ENCODE data around the gene SLC30A3. TPM values are rescaled to one million over a fixed set of nuclear protein-coding genes. Genes with fewer than 3 reads are reported as not detected.

The SLC30A3 gene
- total and polyA plus RNA-seq, 2 of the 13 experiments (the other 11 are each of a cell fraction or from before 2014, with no cell fraction given), result 0.38 to 0.79 TPM

- TF ChIP-seq ZNF512B (CRISPR knock-in tag; IDR thresholded peaks at IDR 0.05; ENCODE audit: borderline replicate concordance), result peak; percentile 84; the same call in 1 of the 2 replicates
- TF ChIP-seq SNAPC2 (CRISPR knock-in tag; IDR thresholded peaks at IDR 0.05), result no peak
- TF ChIP-seq, protein P1, sequence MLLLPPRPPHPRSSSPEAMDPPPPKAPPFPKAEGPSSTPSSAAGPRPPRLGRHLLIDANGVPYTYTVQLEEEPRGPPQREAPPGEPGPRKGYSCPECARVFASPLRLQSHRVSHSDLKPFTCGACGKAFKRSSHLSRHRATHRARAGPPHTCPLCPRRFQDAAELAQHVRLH (CRISPR knock-in tag; IDR thresholded peaks at IDR 0.05; ENCODE audit: borderline replicate concordance, low read depth), result peak; percentile 74; the same call in 1 of the 2 replicates
- peak; percentile 83 for TF ChIP-seq PHF20 (CRISPR knock-in tag; IDR thresholded peaks at IDR 0.05)
- peak; percentile 91 for TF ChIP-seq ZSCAN31 (CRISPR knock-in tag; IDR thresholded peaks at IDR 0.05; ENCODE audit: low read depth)
- TF ChIP-seq EEA1 (CRISPR knock-in tag; IDR thresholded peaks at IDR 0.05; ENCODE audit: borderline replicate concordance), result peak; percentile 76; the same call in 1 of the 2 replicates
- no peak for TF ChIP-seq TGIF2 (CRISPR knock-in tag; IDR thresholded peaks at IDR 0.05)
- TF ChIP-seq ZNF251 (CRISPR knock-in tag; IDR thresholded peaks at IDR 0.05), result no peak
- peak; percentile 0; the same call in 1 of the 2 replicates for TF ChIP-seq ZFP37 (CRISPR knock-in tag; IDR thresholded peaks at IDR 0.05; ENCODE audit: borderline replicate concordance)
- TF ChIP-seq, protein P2, sequence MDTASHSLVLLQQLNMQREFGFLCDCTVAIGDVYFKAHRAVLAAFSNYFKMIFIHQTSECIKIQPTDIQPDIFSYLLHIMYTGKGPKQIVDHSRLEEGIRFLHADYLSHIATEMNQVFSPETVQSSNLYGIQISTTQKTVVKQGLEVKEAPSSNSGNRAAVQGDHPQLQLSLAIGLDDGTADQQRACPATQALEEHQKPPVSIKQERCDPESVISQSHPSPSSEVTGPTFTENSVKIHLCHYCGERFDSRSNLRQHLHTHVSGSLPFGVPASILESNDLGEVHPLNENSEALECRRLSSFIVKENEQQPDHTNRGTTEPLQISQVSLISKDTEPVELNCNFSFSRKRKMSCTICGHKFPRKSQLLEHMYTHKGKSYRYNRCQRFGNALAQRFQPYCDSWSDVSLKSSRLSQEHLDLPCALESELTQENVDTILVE (CRISPR knock-in tag; IDR thresholded peaks at IDR 0.05), result peak; percentile 69
- TF ChIP-seq KDM2A (CRISPR knock-in tag; IDR thresholded peaks at IDR 0.05; ENCODE audit: borderline replicate concordance, low read depth), result peak; percentile 78; the same call in 1 of the 2 replicates
- TF ChIP-seq POLR2AphosphoS5 (IDR thresholded peaks at IDR 0.05; ENCODE audit: low read depth, low read length), result peak; percentile 87
- TF ChIP-seq ZNF367 (CRISPR knock-in tag; IDR thresholded peaks at IDR 0.05; ENCODE audit: borderline replicate concordance), result 0 out of 2 replicates have a peak, but pooled peaks have one; percentile 19
- TF ChIP-seq, protein P3, sequence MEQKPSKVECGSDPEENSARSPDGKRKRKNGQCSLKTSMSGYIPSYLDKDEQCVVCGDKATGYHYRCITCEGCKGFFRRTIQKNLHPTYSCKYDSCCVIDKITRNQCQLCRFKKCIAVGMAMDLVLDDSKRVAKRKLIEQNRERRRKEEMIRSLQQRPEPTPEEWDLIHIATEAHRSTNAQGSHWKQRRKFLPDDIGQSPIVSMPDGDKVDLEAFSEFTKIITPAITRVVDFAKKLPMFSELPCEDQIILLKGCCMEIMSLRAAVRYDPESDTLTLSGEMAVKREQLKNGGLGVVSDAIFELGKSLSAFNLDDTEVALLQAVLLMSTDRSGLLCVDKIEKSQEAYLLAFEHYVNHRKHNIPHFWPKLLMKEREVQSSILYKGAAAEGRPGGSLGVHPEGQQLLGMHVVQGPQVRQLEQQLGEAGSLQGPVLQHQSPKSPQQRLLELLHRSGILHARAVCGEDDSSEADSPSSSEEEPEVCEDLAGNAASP (CRISPR knock-in tag; IDR thresholded peaks at IDR 0.05; ENCODE audit: borderline replicate concordance), result peak; percentile 87
- no peak for TF ChIP-seq TRAFD1 (CRISPR knock-in tag; IDR thresholded peaks at IDR 0.05; ENCODE audit: borderline replicate concordance)
- TF ChIP-seq ZNF558 (CRISPR knock-in tag; IDR thresholded peaks at IDR 0.05; ENCODE audit: borderline replicate concordance), result peak; percentile 93; the same call in 1 of the 2 replicates
- TF ChIP-seq ZNF891 (CRISPR knock-in tag; IDR thresholded peaks at IDR 0.05), result peak; percentile 93
- TF ChIP-seq KLF12 (CRISPR knock-in tag; IDR thresholded peaks at IDR 0.05; ENCODE audit: borderline replicate concordance), result peak; percentile 87
- TF ChIP-seq ETV6 (CRISPR knock-in tag; conservative IDR thresholded peaks at IDR 0.05), result peak; percentile 79; the same call in 1 of the 2 replicates
Measured at GRCh38 chr2:27211943-27212625, 50.8 kb downstream of the SLC30A3 start, which contains the start of the genes ATRAID and SLC5A6 (continued).
